GM23248 (cell line): ENCODE data around the gene TLX1.

ENCODE experiments used
- EZH2 ChIP-seq: fragments of 200-600 bp; sonication (generic); IDR thresholded peaks from 2 replicates; pipeline ENCODE4 v1.6.1; 2018; ENCODE audit warnings: antibody characterized with exemption, mild to moderate bottlenecking; ENCODE audit not compliant: insufficient read depth, poor library complexity, severe bottlenecking
- EZH2phosphoT487 ChIP-seq: fragments of 200-600 bp; sonication (generic); IDR thresholded peaks from 2 replicates; pipeline ENCODE4 v1.6.1; 2018; ENCODE audit warnings: antibody characterized with exemption, moderate library complexity, mild to moderate bottlenecking, low read depth; ENCODE audit not compliant: insufficient read depth

DNA sequence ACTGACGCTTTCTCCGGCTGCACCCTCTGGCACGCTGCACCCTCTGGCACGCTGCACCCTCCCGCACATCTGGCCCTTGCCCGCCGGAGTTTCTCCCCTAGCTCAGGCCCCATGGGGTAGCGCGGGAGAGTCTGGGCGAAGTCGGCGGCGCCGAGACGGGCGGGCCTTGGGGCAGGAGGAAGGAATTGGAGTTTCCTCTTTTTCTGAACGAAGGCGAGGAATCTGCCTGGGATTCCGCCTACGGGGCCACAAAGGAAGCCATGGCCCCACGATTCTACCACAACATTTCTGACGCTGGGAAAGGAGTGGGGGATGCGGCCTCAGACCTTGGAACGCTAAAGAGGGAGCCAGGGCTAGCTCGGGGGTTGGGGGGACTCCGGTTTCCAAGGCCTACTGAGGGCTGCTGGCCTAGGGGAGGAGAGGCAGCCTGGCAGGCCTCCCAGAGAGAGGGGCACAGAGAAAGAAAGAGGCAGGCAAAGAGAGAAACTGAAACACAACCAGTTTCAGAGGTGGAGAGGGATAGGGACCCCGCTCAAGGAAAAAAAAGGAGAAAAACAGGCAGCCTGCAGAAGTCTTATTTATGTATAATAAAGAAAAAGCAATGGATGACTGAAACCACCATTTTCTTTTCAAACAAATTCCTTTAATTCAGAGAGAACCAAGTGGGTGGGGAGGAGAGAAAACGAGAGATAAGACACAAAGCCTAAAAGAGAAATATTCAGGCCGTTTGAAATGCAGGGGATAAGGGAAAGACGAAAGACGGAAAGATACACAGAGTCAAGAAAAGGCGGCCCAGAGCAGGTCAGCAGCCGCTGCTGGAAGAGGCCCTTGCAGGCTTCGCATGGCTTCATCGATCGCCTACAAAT lies 4.3 kb downstream of the TLX1 start:
- TF ChIP-seq EZH2phosphoT487 (no peak), EZH2 (peak; percentile 36)
